GM21529 (cell line): Measurements from ENCODE around the gene ANKZF1.
A peak's percentile ranks its signal among the peaks of the same experiment; 100 is the strongest.
"Not testable (repeated sequence)": the region's sequence is repeated elsewhere in the genome, so short reads cannot be mapped to it uniquely, and the experiment has no call there.

Experiments
- ATAC-seq: cut with Tn5 transposase; IDR thresholded peaks from one replicate; pipeline ENCODE4 v1.9.1; 2021; ENCODE audit not compliant: unreplicated experiment

ANKZF1 gene

GRCh38 chr2:219229305-219230058 is at the start of gene ANKZF1, which contains the start of gene ATG9A:
ANKZF1 (plus strand) TSS chr2:219229806; CDS start chr2:219230258, 452 bp downstream.
ATG9A (minus strand) TSS chr2:219229636; CDS start chr2:219228024, 1,612 bp downstream.
- peak; percentile 96 for ATAC-seq

- no peak for ATAC-seq
These were observed 48.6 kb upstream of the ANKZF1 start for GRCh38 chr2:219180961-219181360.

- no peak for ATAC-seq
These were observed 48.1 kb upstream of the ANKZF1 start for GRCh38 chr2:219181531-219181930.

GRCh38 chr2:219182331-219183150 is 47.1 kb upstream of the ANKZF1 start:
- no peak for ATAC-seq

- no peak for ATAC-seq
These were observed 46.3 kb upstream of the ANKZF1 start for GRCh38 chr2:219183151-219183772.

GRCh38 chr2:219184121-219184520 is 45.5 kb upstream of the ANKZF1 start:
- no peak for ATAC-seq

GRCh38 chr2:219186754-219187456 is 42.7 kb upstream of the ANKZF1 start:
- no peak for ATAC-seq

- no peak for ATAC-seq
These were observed 32.2 kb upstream of the ANKZF1 start for GRCh38 chr2:219197388-219197787.

GRCh38 chr2:219198974-219199373 is 30.6 kb upstream of the ANKZF1 start:
- ATAC-seq, result no peak

- no peak for ATAC-seq
These were observed 30.0 kb upstream of the ANKZF1 start for GRCh38 chr2:219199470-219200211.

- not testable (repeated sequence) for ATAC-seq
These were observed 28.9 kb upstream of the ANKZF1 start for GRCh38 chr2:219200502-219201326.

GRCh38 chr2:219201331-219201730 is 28.3 kb upstream of the ANKZF1 start:
- not testable (repeated sequence) for ATAC-seq

- no peak for ATAC-seq
These were observed 25.0 kb upstream of the ANKZF1 start for GRCh38 chr2:219204425-219205164.

- no peak for ATAC-seq
These were observed 24.5 kb upstream of the ANKZF1 start for GRCh38 chr2:219205165-219205538.

GRCh38 chr2:219205981-219206327 is 23.7 kb upstream of the ANKZF1 start:
- ATAC-seq, result no peak

- peak; percentile 96 for ATAC-seq
These were observed 23.1 kb upstream of the ANKZF1 start, which contains the start of gene ZFAND2B for GRCh38 chr2:219206328-219207133. ZFAND2B (plus strand) TSS chr2:219206782; CDS start chr2:219206988, 206 bp downstream.

GRCh38 chr2:219207134-219207883 is 22.3 kb upstream of the ANKZF1 start:
- ATAC-seq, result no peak
